Nephron (organoid): Measurements from ENCODE around the gene EEF2K.

ENCODE experiments used
- H3K27ac Mint-ChIP-seq, 3 experiments: 2 replicates each; pipeline ENCODE4 v1.8.0; 2020; ENCODE audit warnings: mixed read lengths in 3 of 3, mild to moderate bottlenecking in 2 of 3, moderate library complexity in 1 of 3
- H3K27me3 Mint-ChIP-seq: 2 replicates; pipeline ENCODE4 v1.8.0; 2021; ENCODE audit warnings: low read depth, mild to moderate bottlenecking, moderate library complexity, mixed read lengths
- H3K36me3 Mint-ChIP-seq: 2 replicates; pipeline ENCODE4 v1.8.0; 2020; ENCODE audit warnings: low read depth, mixed read lengths
- H3K4me1 Mint-ChIP-seq: 2 replicates; pipeline ENCODE4 v1.8.0; 2020; ENCODE audit warnings: mixed read lengths
- H3K4me3 Mint-ChIP-seq, 3 experiments: 2 replicates each; pipeline ENCODE4 v1.8.0; 2020; ENCODE audit warnings: mild to moderate bottlenecking in 3 of 3, mixed read lengths in 3 of 3, moderate library complexity in 2 of 3
- H3K9me3 Mint-ChIP-seq: 2 replicates; pipeline ENCODE4 v1.8.0; 2020; ENCODE audit warnings: mixed read lengths
- CTCF ChIP-seq, 3 experiments: fragments of 200-600 bp; sonication (generic); IDR thresholded peaks; one replicate each; pipeline ENCODE4 v1.5.0; 2021; ENCODE audit warnings: antibody characterized with exemption in 3 of 3; ENCODE audit not compliant: unreplicated experiment in 3 of 3

The EEF2K gene

GRCh38 chr16:22322741-22323140 is 116.7 kb downstream of the EEF2K start:
- H3K27me3 Mint-ChIP-seq, result no peaks in the 10 kb centered on the region
- H3K4me1 Mint-ChIP-seq, result no peaks in the 10 kb centered on the region
- H3K36me3 Mint-ChIP-seq, result peaks cover 39% of the 10 kb centered on the region

GRCh38 chr16:22323173-22323958 is 117.3 kb downstream of the EEF2K start:
- Mint-ChIP-seq H3K36me3 (peaks cover 40% of the 10 kb centered on the region), H3K9me3 (no peaks in the 10 kb centered on the region), H3K27me3 (no peaks in the 10 kb centered on the region), H3K4me3 (no peak overlapping the region), H3K4me1 (no peaks in the 10 kb centered on the region), H3K27ac (no peak overlapping the region)
- TF ChIP-seq CTCF (IDR thresholded peaks at IDR 0.05; ENCODE audit: unreplicated experiment in 3 of 3), result no peak

More at GRCh38 chr16:22322741-22323140, 116.7 kb downstream of the EEF2K start:
- TF ChIP-seq CTCF (IDR thresholded peaks at IDR 0.05; ENCODE audit: unreplicated experiment in 3 of 3), result no peak
- Mint-ChIP-seq H3K9me3 (no peaks in the 10 kb centered on the region), H3K27ac (no peak overlapping the region), H3K4me3 (no peak overlapping the region)

DNA sequence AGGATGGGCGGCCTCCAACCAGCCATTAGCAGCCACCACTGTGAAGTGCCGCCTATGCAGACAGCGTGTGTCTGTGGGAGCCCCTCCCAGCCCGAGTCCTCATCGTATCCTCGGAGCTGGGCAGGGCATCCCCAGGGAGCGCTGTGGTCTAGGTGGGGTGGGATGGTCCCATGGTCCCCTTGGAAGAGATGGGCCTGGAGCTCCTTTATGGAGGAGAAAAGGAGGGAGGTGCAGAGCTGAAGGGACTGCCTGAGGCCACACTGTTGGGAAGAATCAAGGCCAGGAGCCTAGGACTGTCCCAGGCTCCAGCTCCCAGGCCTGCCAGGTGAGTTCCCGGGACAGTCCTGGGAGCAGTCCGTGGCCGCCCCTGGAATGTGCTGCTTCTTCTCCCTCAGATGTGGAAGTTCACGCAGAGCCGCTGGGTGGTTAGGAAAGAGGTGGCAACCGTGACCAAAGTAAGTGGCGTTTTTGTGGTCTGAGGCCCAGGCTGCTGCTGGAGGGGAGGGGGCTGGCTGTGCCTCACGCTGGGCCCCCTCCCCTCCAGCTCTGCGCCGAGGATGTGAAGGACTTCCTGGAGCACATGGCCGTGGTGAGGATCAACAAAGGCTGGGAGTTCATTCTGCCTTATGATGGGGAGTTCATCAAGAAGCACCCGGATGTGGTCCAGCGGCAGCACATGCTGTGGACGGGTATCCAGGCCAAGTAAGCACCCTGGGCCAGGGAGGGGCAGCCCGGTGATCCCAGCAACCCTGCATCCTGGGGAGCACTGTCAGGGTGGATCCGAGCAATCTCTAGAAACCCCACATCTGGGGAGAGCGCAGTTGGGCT is 118.1 kb downstream of the EEF2K start:
- H3K36me3 Mint-ChIP-seq, result peaks cover 38% of the 10 kb centered on the region
- H3K27ac Mint-ChIP-seq, result no peak overlapping the region
- H3K27me3 Mint-ChIP-seq, result no peaks in the 10 kb centered on the region
- H3K4me1 Mint-ChIP-seq, result no peaks in the 10 kb centered on the region
- no peak for TF ChIP-seq CTCF (IDR thresholded peaks at IDR 0.05; ENCODE audit: unreplicated experiment in 3 of 3)
- no peak overlapping the region for H3K4me3 Mint-ChIP-seq
- H3K9me3 Mint-ChIP-seq, result no peaks in the 10 kb centered on the region

GRCh38 chr16:22324787-22325597 is 118.9 kb downstream of the EEF2K start:
- Mint-ChIP-seq H3K4me3 (no peak overlapping the region), H3K27ac (no peak overlapping the region)

More at GRCh38 chr16:22324787-22325597, 118.9 kb downstream of the EEF2K start:
- H3K4me1 Mint-ChIP-seq, result no peaks in the 10 kb centered on the region
- no peaks in the 10 kb centered on the region for H3K9me3 Mint-ChIP-seq
- H3K36me3 Mint-ChIP-seq, result peaks cover 37% of the 10 kb centered on the region
- H3K27me3 Mint-ChIP-seq, result no peaks in the 10 kb centered on the region
- TF ChIP-seq CTCF (IDR thresholded peaks at IDR 0.05; ENCODE audit: unreplicated experiment in 3 of 3), result no peak
